ENCODE data around the gene DHRS7. TPM values are rescaled to one million over a fixed set of nuclear protein-coding genes. Genes with fewer than 3 reads are reported as not detected.

Gene DHRS7
- 79.2 to 83.3 TPM (median 80.3 TPM) in 5 replicates for total RNA-seq (2022; extraction: Qiagen RNA extraction; ENCODE audit: low read depth)

GRCh38 chr14:60164712-60165546, at the start of gene DHRS7:
Gene DHRS7, minus strand, starts transcription at chr14:60165398. Its CDS starts 89 bp downstream, at chr14:60165309.

Other genes starting within 250 kb of the DHRS7 start
- gene LRRC9, start 245.3 kb downstream of the DHRS7 start, total RNA-seq (2022; extraction: Qiagen RNA extraction; ENCODE audit: low read depth), result not detected in 5 replicates
- 25.1 to 44.2 TPM (median 26.2 TPM) in 5 replicates for gene PCNX4, start 73.5 kb downstream of the DHRS7 start, total RNA-seq (2022; extraction: Qiagen RNA extraction; ENCODE audit: low read depth)
- gene PPM1A, start 83.8 kb upstream of the DHRS7 start, total RNA-seq (2022; extraction: Qiagen RNA extraction; ENCODE audit: low read depth), result 36.5 to 47.5 TPM (median 39.1 TPM) in 5 replicates